GM23338 (cell line): ENCODE measurements around the gene CIITA. TPM values are rescaled to one million over a fixed set of nuclear protein-coding genes. Genes with fewer than 3 reads are reported as not detected.

Experiments
- ATAC-seq: fragments of 200-7000 bp; cut with Tn5 transposase; 3 replicates; pipeline ENCODE4 v1.9.1; 2020
- DNase-seq: peaks from one replicate; pipeline ENCODE4 v3.0.0-alpha.2; 2015; ENCODE audit warnings: low spot score
- H2AFZ ChIP-seq: fragments of 200-600 bp; sonication (generic); 2 replicates; pipeline ENCODE4 v1.8.0; 2016; ENCODE audit warnings: antibody characterized with exemption, mild to moderate bottlenecking, moderate library complexity
- H3F3A ChIP-seq: fragments of 200-600 bp; sonication (generic); replicated peaks from 2 replicates; pipeline ENCODE4 v1.8.0; 2017; ENCODE audit warnings: antibody characterized with exemption, mixed run types, low read depth
- H3K27ac ChIP-seq: fragments of 200-600 bp; sonication (generic); 2 replicates; pipeline ENCODE4 v1.6.1; 2016; ENCODE audit warnings: low read depth
- H3K27me3 ChIP-seq: fragments of 200-600 bp; sonication (generic); 2 replicates; pipeline ENCODE4 v1.8.0; 2016; ENCODE audit warnings: mild to moderate bottlenecking, mixed run types, moderate library complexity; ENCODE audit not compliant: insufficient read depth
- H3K36me3 ChIP-seq: fragments of 200-600 bp; sonication (generic); 2 replicates; pipeline ENCODE4 v1.8.0; 2016; ENCODE audit warnings: mild to moderate bottlenecking; ENCODE audit not compliant: insufficient read depth
- H3K4me1 ChIP-seq: fragments of 200-600 bp; sonication (generic); 2 replicates; pipeline ENCODE4 v1.8.0; 2016; ENCODE audit warnings: mild to moderate bottlenecking, moderate library complexity; ENCODE audit not compliant: insufficient read depth
- H3K4me2 ChIP-seq: fragments of 200-600 bp; sonication (generic); 2 replicates; pipeline ENCODE4 v1.7.1; 2017; ENCODE audit warnings: mixed run types
- H3K4me3 ChIP-seq: fragments of 200-600 bp; sonication (generic); 2 replicates; pipeline ENCODE4 v1.6.1; 2016; ENCODE audit warnings: mixed run types
- H3K79me2 ChIP-seq: fragments of 200-600 bp; sonication (generic); replicated peaks from 2 replicates; pipeline ENCODE4 v1.8.0; 2017; ENCODE audit warnings: mild to moderate bottlenecking; ENCODE audit not compliant: insufficient read depth
- H3K9me2 ChIP-seq: fragments of 200-600 bp; sonication (generic); 2 replicates; pipeline ENCODE4 v1.8.0; 2017; ENCODE audit not compliant: insufficient read depth
- H4K20me1 ChIP-seq: fragments of 200-600 bp; sonication (generic); replicated peaks from 2 replicates; pipeline ENCODE4 v1.8.0; 2017; ENCODE audit warnings: mild to moderate bottlenecking; ENCODE audit not compliant: insufficient read depth
- H3K27ac Mint-ChIP-seq: 2 replicates; pipeline ENCODE4 v1.8.0; 2020; ENCODE audit warnings: inconsistent platforms, mild to moderate bottlenecking, moderate library complexity, mixed read lengths
- H3K27me3 Mint-ChIP-seq: 3 replicates; pipeline ENCODE4 v1.8.0; 2022; ENCODE audit warnings: low read depth, mild to moderate bottlenecking, moderate library complexity, mixed read lengths, inconsistent platforms; ENCODE audit not compliant: insufficient read depth, poor library complexity
- H3K36me3 Mint-ChIP-seq: 3 replicates; pipeline ENCODE4 v1.8.0; 2021; ENCODE audit warnings: low read depth, mild to moderate bottlenecking, inconsistent platforms, moderate library complexity, mixed read lengths
- H3K4me1 Mint-ChIP-seq: 3 replicates; pipeline ENCODE4 v1.8.0; 2020; ENCODE audit warnings: mild to moderate bottlenecking, inconsistent platforms, mixed read lengths
- H3K4me3 Mint-ChIP-seq: 3 replicates; pipeline ENCODE4 v1.8.0; 2021; ENCODE audit warnings: moderate library complexity, mild to moderate bottlenecking, inconsistent platforms, mixed read lengths
- H3K9me3 Mint-ChIP-seq: 3 replicates; pipeline ENCODE4 v1.8.0; 2020; ENCODE audit warnings: moderate library complexity, mild to moderate bottlenecking, inconsistent platforms, mixed read lengths
- EZH2 ChIP-seq: fragments of 200-600 bp; sonication (generic); IDR thresholded peaks from one replicate; pipeline ENCODE4 v1.8.0; 2017; ENCODE audit warnings: antibody characterized with exemption, mild to moderate bottlenecking, low read depth; ENCODE audit not compliant: unreplicated experiment
- NANOG ChIP-seq: IDR thresholded peaks from 2 replicates; pipeline ENCODE4 v1.6.1; 2016; ENCODE audit warnings: antibody characterized with exemption, borderline replicate concordance
- POLR2AphosphoS5 ChIP-seq: IDR thresholded peaks from 2 replicates; pipeline ENCODE4 v1.6.1; 2016; ENCODE audit warnings: antibody characterized with exemption, low read depth
- STAT1 ChIP-seq: IDR thresholded peaks from one replicate; pipeline ENCODE4 v1.6.1; 2016; ENCODE audit warnings: antibody characterized with exemption; ENCODE audit not compliant: unreplicated experiment
- ZNF331 ChIP-seq: fragments of 250-450 bp; sonication (Bioruptor Pico); IDR thresholded peaks from 2 replicates; pipeline ENCODE4 v1.5.0; 2020; ENCODE audit warnings: low read depth, mild to moderate bottlenecking, moderate library complexity
- polyA plus RNA-seq: library from polyadenylated mRNA; unstranded; fragments of >200 nt; fragmentation: Nextera tagmentation; extraction: Ambion mirVana; gene quantifications from 2 replicates; pipeline ENCODE4 v1.2.1, GENCODE V29; 2016
- total RNA-seq: library from RNA; depleted of rRNA; stranded (reverse); fragments of >200 nt; shearing (Covaris generic); gene quantifications from 2 replicates; pipeline ENCODE4 v1.2.3, GENCODE V29; 2014
- TF ChIP-seq, protein P1 (sequence below): fragments of 250-450 bp; sonication (Bioruptor Pico); IDR thresholded peaks from 2 replicates; pipeline ENCODE4 v1.5.0; 2020; ENCODE audit warnings: mild to moderate bottlenecking, moderate library complexity

The CIITA gene
- total and polyA plus RNA-seq, 2 experiments from 2014 or later: 0.10 to 0.57 TPM

DNA sequence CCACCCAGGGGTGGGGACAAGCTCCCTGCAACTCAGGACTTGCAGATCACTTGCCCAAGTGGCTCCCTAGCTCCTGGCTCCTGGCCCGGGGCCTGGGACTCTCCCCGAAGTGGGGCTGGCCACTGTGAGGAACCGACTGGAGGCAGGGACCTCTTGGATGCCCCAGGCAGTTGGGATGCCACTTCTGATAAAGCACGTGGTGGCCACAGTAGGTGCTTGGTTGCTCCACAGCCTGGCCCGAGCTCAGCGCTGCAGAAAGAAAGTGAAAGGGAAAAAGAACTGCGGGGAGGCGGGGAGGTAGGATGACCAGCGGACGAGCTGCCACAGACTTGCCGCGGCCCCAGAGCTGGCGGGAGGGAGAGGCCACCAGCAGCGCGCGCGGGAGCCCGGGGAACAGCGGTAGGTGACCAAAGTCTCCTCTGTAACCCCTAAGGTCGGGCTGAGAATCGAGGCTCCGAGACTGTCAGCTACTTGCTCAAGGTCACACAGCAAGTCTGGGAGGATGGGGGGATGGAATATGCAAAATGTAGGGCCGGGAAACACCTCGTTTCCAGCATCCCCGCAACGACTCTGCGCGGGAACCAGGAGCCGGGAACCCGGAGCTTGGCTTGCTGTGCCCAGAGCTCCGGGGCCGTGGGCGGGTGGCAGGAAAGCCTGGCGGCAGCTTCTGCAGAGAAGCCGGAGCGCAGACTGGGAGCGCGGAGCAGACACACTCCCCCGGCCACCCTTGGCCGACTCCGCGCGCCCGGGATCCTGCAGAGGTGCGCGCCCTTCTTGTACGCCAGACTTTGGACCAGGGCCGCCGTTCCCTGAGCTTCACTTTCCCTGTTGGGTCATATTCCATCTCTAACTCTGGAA lies 1.9 kb downstream of the CIITA start:
- TF ChIP-seq EZH2 (peak; percentile 45), STAT1 (no peak)
- Histone ChIP-seq H3F3A (no peaks in the 10 kb centered on the region), H4K20me1 (no peaks in the 10 kb centered on the region), H3K79me2 (no peaks in the 10 kb centered on the region), H2AFZ (peak overlapping the region; percentile 96), H3K27ac (no peak overlapping the region), H3K9me2 (no peaks in the 10 kb centered on the region), H3K27me3 (peaks cover 44% of the 10 kb centered on the region), H3K4me3 (peak overlapping the region; percentile 66), H3K36me3 (no peaks in the 10 kb centered on the region), H3K4me1 (peaks cover 12% of the 10 kb centered on the region), H3K4me2 (peak overlapping the region; percentile 83)
- ATAC-seq (peak; percentile 70), DNase-seq (peak; percentile 63)
- H3K4me1 Mint-ChIP-seq: peaks cover 19% of the 10 kb centered on the region
- no peak overlapping the region for H3K27ac Mint-ChIP-seq
- peak overlapping the region; percentile 70 for H3K4me3 Mint-ChIP-seq
- peaks cover 31% of the 10 kb centered on the region for H3K27me3 Mint-ChIP-seq
- H3K36me3 Mint-ChIP-seq: no peaks in the 10 kb centered on the region
- peaks cover 5% of the 10 kb centered on the region; the same call in 1 of the 3 replicates for H3K9me3 Mint-ChIP-seq

DNA sequence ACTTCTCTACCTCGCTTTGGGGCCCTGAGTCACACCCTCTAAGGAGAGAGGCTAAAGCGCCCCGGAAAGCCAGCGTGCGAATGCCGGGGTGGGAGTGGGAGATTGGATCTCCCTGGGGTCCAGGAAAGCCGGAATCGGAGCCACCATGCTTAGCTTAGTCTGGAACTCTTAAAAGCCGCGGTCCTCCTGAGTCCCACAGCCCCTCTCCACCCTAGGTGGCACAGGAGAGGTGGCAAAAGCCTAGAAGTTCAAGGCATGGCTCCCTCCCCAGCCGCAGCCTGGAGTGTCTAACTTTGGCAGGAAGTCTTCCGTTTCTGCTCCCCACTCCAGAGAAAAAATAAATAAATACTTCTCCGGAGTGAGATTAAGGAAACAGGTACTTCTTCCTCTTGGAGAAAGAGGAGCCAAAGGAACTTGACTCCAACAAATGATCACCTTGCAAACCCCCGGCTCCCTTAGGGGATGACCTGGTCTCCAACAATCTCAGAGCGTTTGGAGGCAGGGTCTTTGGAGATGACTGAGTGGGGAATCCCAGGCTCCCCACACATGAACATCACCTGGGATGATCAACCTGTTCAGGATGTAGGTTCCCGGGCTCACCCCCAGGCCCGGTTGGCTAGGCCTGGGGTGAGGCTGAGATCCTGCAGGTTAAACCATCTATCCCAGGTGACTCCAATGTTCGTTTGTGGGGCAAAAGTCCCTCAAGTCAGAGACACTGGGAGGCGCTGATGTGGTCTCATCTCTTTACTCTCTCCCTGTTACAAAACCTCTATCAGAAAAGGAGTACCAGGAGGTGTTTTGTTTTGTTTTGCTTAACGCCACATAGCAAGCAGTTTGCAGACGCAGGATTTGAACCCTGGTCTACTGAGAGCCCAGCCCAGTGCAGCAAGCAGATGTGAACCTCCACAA lies 2.9 kb downstream of the CIITA start:
- Histone ChIP-seq H3K27me3 (peaks cover 44% of the 10 kb centered on the region), H3K4me1 (peaks cover 12% of the 10 kb centered on the region), H3K4me3 (peak overlapping the region; percentile 66), H4K20me1 (no peaks in the 10 kb centered on the region), H3K4me2 (peak overlapping the region; percentile 83), H3K79me2 (no peaks in the 10 kb centered on the region), H3K9me2 (no peaks in the 10 kb centered on the region), H3K36me3 (no peaks in the 10 kb centered on the region), H3F3A (no peaks in the 10 kb centered on the region), H2AFZ (peak overlapping the region; percentile 96), H3K27ac (no peak overlapping the region)
- Mint-ChIP-seq H3K27me3 (peaks cover 31% of the 10 kb centered on the region), H3K36me3 (no peaks in the 10 kb centered on the region), H3K27ac (no peak overlapping the region), H3K9me3 (peaks cover 8% of the 10 kb centered on the region; the same call in 1 of the 3 replicates), H3K4me3 (peak overlapping the region; percentile 70), H3K4me1 (peaks cover 19% of the 10 kb centered on the region)
- ATAC-seq (no peak), DNase-seq (no peak)
- TF ChIP-seq EZH2 (peak; percentile 10), POLR2AphosphoS5 (no peak)

- peaks cover 44% of the 10 kb centered on the region for H3K27me3 ChIP-seq
- H3K79me2 ChIP-seq: no peaks in the 10 kb centered on the region
- peaks cover 30% of the 10 kb centered on the region for H3K27me3 Mint-ChIP-seq
- H3K4me2 ChIP-seq: no peak overlapping the region
- H3K4me1 Mint-ChIP-seq: peaks cover 19% of the 10 kb centered on the region
- ATAC-seq: no peak
- H3K4me3 Mint-ChIP-seq: no peak overlapping the region
- no peak for DNase-seq
- no peaks in the 10 kb centered on the region for H3K36me3 Mint-ChIP-seq
- no peaks in the 10 kb centered on the region for H3K9me2 ChIP-seq
- H3K36me3 ChIP-seq: no peaks in the 10 kb centered on the region
- H3K4me3 ChIP-seq: no peak overlapping the region
- H3K9me3 Mint-ChIP-seq: peaks cover 8% of the 10 kb centered on the region; the same call in 1 of the 3 replicates
- H3K27ac ChIP-seq: no peak overlapping the region
- peaks cover 12% of the 10 kb centered on the region for H3K4me1 ChIP-seq
- H4K20me1 ChIP-seq: no peaks in the 10 kb centered on the region
- H3F3A ChIP-seq: no peaks in the 10 kb centered on the region
- H2AFZ ChIP-seq: no peak overlapping the region
- H3K27ac Mint-ChIP-seq: no peak overlapping the region
- TF ChIP-seq, protein P1, sequence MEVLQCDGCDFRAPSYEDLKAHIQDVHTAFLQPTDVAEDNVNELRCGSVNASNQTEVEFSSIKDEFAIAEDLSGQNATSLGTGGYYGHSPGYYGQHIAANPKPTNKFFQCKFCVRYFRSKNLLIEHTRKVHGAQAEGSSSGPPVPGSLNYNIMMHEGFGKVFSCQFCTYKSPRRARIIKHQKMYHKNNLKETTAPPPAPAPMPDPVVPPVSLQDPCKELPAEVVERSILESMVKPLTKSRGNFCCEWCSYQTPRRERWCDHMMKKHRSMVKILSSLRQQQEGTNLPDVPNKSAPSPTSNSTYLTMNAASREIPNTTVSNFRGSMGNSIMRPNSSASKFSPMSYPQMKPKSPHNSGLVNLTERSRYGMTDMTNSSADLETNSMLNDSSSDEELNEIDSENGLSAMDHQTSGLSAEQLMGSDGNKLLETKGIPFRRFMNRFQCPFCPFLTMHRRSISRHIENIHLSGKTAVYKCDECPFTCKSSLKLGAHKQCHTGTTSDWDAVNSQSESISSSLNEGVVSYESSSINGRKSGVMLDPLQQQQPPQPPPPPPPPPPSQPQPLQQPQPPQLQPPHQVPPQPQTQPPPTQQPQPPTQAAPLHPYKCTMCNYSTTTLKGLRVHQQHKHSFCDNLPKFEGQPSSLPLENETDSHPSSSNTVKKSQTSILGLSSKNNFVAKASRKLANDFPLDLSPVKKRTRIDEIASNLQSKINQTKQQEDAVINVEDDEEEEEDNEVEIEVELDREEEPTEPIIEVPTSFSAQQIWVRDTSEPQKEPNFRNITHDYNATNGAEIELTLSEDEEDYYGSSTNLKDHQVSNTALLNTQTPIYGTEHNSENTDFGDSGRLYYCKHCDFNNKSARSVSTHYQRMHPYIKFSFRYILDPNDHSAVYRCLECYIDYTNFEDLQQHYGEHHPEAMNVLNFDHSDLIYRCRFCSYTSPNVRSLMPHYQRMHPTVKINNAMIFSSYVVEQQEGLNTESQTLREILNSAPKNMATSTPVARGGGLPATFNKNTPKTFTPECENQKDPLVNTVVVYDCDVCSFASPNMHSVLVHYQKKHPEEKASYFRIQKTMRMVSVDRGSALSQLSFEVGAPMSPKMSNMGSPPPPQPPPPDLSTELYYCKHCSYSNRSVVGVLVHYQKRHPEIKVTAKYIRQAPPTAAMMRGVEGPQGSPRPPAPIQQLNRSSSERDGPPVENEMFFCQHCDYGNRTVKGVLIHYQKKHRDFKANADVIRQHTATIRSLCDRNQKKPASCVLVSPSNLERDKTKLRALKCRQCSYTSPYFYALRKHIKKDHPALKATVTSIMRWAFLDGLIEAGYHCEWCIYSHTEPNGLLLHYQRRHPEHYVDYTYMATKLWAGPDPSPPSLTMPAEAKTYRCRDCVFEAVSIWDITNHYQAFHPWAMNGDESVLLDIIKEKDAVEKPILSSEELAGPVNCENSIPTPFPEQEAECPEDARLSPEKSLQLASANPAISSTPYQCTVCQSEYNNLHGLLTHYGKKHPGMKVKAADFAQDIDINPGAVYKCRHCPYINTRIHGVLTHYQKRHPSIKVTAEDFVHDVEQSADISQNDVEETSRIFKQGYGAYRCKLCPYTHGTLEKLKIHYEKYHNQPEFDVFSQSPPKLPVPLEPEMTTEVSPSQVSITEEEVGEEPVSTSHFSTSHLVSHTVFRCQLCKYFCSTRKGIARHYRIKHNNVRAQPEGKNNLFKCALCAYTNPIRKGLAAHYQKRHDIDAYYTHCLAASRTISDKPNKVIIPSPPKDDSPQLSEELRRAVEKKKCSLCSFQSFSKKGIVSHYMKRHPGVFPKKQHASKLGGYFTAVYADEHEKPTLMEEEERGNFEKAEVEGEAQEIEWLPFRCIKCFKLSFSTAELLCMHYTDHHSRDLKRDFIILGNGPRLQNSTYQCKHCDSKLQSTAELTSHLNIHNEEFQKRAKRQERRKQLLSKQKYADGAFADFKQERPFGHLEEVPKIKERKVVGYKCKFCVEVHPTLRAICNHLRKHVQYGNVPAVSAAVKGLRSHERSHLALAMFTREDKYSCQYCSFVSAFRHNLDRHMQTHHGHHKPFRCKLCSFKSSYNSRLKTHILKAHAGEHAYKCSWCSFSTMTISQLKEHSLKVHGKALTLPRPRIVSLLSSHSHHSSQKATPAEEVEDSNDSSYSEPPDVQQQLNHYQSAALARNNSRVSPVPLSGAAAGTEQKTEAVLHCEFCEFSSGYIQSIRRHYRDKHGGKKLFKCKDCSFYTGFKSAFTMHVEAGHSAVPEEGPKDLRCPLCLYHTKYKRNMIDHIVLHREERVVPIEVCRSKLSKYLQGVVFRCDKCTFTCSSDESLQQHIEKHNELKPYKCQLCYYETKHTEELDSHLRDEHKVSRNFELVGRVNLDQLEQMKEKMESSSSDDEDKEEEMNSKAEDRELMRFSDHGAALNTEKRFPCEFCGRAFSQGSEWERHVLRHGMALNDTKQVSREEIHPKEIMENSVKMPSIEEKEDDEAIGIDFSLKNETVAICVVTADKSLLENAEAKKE: no peak
- no peak for TF ChIP-seq ZNF331 (CRISPR knock-in tag)
- TF ChIP-seq NANOG: no peak
Observed at GRCh38 chr16:10880594-10881452, 3.8 kb downstream of the CIITA start.
